ENCODE measurements around the gene EPHB1. TPM values are rescaled to one million over a fixed set of nuclear protein-coding genes. Genes with fewer than 3 reads are reported as not detected.

The EPHB1 gene
- total and polyA plus RNA-seq, 2 of the 13 experiments (the other 11 are each of a cell fraction or from before 2014, with no cell fraction given): 0.07 to 0.21 TPM

GRCh38 chr3:135166266-135166825 lies 371.3 kb downstream of the EPHB1 start:
- Histone ChIP-seq H3K27ac (ENCODE audit: extremely low read length, insufficient read depth, low read length) (no peak overlapping the region), H3K4me1 (ENCODE audit: insufficient read depth, low read length) (no peaks in the 10 kb centered on the region), H4K20me1 (ENCODE audit: insufficient read depth, low read length) (no peaks in the 10 kb centered on the region), H3K4me3 (replicated peaks in 1 of 3; ENCODE audit: insufficient read depth in 1 of 3, low read depth in 2 of 3, low read length in 3 of 3) (no peak overlapping the region), H3K9me3 (ENCODE audit: low read length) (no peaks in the 10 kb centered on the region), H2AFZ (ENCODE audit: low read length) (no peak overlapping the region), H3K79me2 (ENCODE audit: insufficient read depth, low read length) (no peaks in the 10 kb centered on the region), H3K36me3 (replicated peaks in 1 of 2; ENCODE audit: control insufficient read depth in 1 of 2, insufficient read depth in 2 of 2, low read length in 2 of 2) (no peaks in the 10 kb centered on the region), H3K27me3 (ENCODE audit: control insufficient read depth in 1 of 2, insufficient read depth in 2 of 2, low read length in 2 of 2) (peaks cover 0 to 14% of the 10 kb centered on the region in 2 experiments; a peak in 1 of 5 replicates), H3K4me2 (ENCODE audit: low read depth, low read length) (no peak overlapping the region), H3K9ac (ENCODE audit: insufficient read depth, low read depth, low read length) (no peak overlapping the region)
- FAIRE-seq (no peak), DNase-seq (ENCODE audit: low spot score) (no peak), ATAC-seq (no peak)
- 3% methylated on average over 4 of the region's 4 CpGs for WGBS (ENCODE audit: low lambda C conversion rate)
- no TSS peak for BruUV-seq (replicated peaks)
- no peak for TF ChIP-seq ZNF790 (CRISPR knock-in tag; IDR thresholded peaks at IDR 0.05; ENCODE audit: borderline replicate concordance)
- intact Hi-C loops (cut with micrococcal nuclease; ENCODE audit: unreplicated experiment) (no loop called here), in situ Hi-C loops (cut with HindIII; ENCODE audit: extremely low pct_ligation_motif_present, low pct_unique_long_range_greater_than_20kb) (no loop called here)
- ChIA-PET CTCF (ENCODE audit: low intra/inter-chr PET ratio, low total read pairs) (no interaction called here), POLR2A (no interaction called here)

GRCh38 chr3:135168822-135169221 lies 373.8 kb downstream of the EPHB1 start:
- Histone ChIP-seq H3K27me3 (ENCODE audit: control insufficient read depth in 1 of 2, insufficient read depth in 2 of 2, low read length in 2 of 2) (peaks cover 0 to 18% of the 10 kb centered on the region in 2 experiments; a peak in 1 of 5 replicates), H3K36me3 (replicated peaks in 1 of 2; ENCODE audit: control insufficient read depth in 1 of 2, insufficient read depth in 2 of 2, low read length in 2 of 2) (no peaks in the 10 kb centered on the region), H3K9me3 (ENCODE audit: low read length) (no peaks in the 10 kb centered on the region), H4K20me1 (ENCODE audit: insufficient read depth, low read length) (no peaks in the 10 kb centered on the region), H3K4me2 (ENCODE audit: low read depth, low read length) (no peak overlapping the region), H3K27ac (ENCODE audit: extremely low read length, insufficient read depth, low read length) (no peak overlapping the region), H3K4me1 (ENCODE audit: insufficient read depth, low read length) (no peaks in the 10 kb centered on the region), H3K9ac (ENCODE audit: insufficient read depth, low read depth, low read length) (no peak overlapping the region), H2AFZ (ENCODE audit: low read length) (no peak overlapping the region), H3K4me3 (replicated peaks in 1 of 3; ENCODE audit: insufficient read depth in 1 of 3, low read depth in 2 of 3, low read length in 3 of 3) (no peak overlapping the region), H3K79me2 (ENCODE audit: insufficient read depth, low read length) (no peaks in the 10 kb centered on the region)
- BruUV-seq (replicated peaks): no TSS peak
- TF ChIP-seq TP53 (CRISPR knock-in tag; conservative IDR thresholded peaks at IDR 0.05): no peak
- TF ChIP-seq, protein P1, sequence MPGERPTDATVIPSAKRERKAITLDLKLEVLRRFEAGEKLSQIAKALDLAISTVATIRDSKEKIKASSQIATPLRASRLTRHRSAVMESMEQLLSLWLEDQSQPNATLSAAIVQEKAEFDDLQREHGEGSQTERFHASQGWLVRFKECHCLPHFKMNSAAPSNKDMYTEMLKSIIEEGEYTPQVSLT (CRISPR knock-in tag; IDR thresholded peaks at IDR 0.05; ENCODE audit: borderline replicate concordance, low read depth): no peak
- no peak for TF ChIP-seq DPF2 (CRISPR knock-in tag; IDR thresholded peaks at IDR 0.05; ENCODE audit: borderline replicate concordance, low read depth)
- TF ChIP-seq ZNF720 (CRISPR knock-in tag; IDR thresholded peaks at IDR 0.05): no peak
- TF ChIP-seq ZNF788 (CRISPR knock-in tag; IDR thresholded peaks at IDR 0.05; ENCODE audit: borderline replicate concordance): no peak
- TF ChIP-seq ZSCAN25 (CRISPR knock-in tag; IDR thresholded peaks at IDR 0.05): no peak
- no peak for TF ChIP-seq RBFOX2 (IDR thresholded peaks at IDR 0.05; ENCODE audit: low read depth, low read length)
- TF ChIP-seq SMC3 (IDR thresholded peaks at IDR 0.05; ENCODE audit: low read length): no peak
- 4% methylated on average over 2 of the region's 4 CpGs for WGBS (ENCODE audit: low lambda C conversion rate)
- in situ Hi-C loops (cut with HindIII; ENCODE audit: extremely low pct_ligation_motif_present, low pct_unique_long_range_greater_than_20kb): no loop called here
- ChIA-PET POLR2A (no interaction called here), CTCF (ENCODE audit: low intra/inter-chr PET ratio, low total read pairs) (no interaction called here)
- ATAC-seq: no peak
- FAIRE-seq: no peak
- intact Hi-C loops (cut with micrococcal nuclease; ENCODE audit: unreplicated experiment): no loop called here
- no peak for DNase-seq (ENCODE audit: low spot score)
